Vagina (tissue), 2 donors: ENCODE results near the gene COL7A1. TPM values are rescaled to one million over a fixed set of nuclear protein-coding genes. Genes with fewer than 3 reads are reported as not detected.

Experiments used
- DNase-seq, 2 donors: peaks; one replicate each; pipeline ENCODE4 v3.0.0-alpha.2; 2017; ENCODE audit errors: extremely low spot score in 2 of 2
- H3K27ac ChIP-seq: fragments of 200-600 bp; sonication (generic); one replicate; pipeline ENCODE4 v1.5.1; 2019
- H3K27me3 ChIP-seq: fragments of 200-600 bp; sonication (generic); one replicate; pipeline ENCODE4 v1.5.1; 2019
- H3K36me3 ChIP-seq, 2 donors: fragments of 200-600 bp; sonication (generic); one replicate each; pipeline ENCODE4 v1.5.1; 2017 to 2019
- H3K4me1 ChIP-seq: fragments of 200-600 bp; sonication (generic); one replicate; pipeline ENCODE4 v1.5.1; 2019
- H3K4me3 ChIP-seq, 2 donors: fragments of 200-600 bp; sonication (generic); 1 replicate in 1 of 2; 2 replicates in 1 of 2; pipeline ENCODE4 v1.5.1; 2016 to 2019
- H3K9me3 ChIP-seq: fragments of 200-600 bp; sonication (generic); one replicate; pipeline ENCODE4 v1.5.1; 2019
- CTCF ChIP-seq, 3 experiments: fragments of 450-650 bp in 2 of 3; fragments of 200-600 bp in 1 of 3; sonication (generic) in 1 of 3; IDR thresholded peaks; one replicate each; pipeline ENCODE4 v1.5.1; 2017 to 2019; ENCODE audit warnings: antibody characterized with exemption in 3 of 3, mild to moderate bottlenecking in 2 of 3, moderate library complexity in 2 of 3
- POLR2A ChIP-seq, 2 donors: fragments of 450-650 bp; IDR thresholded peaks; one replicate each; pipeline ENCODE4 v1.6.1; 2017; ENCODE audit warnings: antibody characterized with exemption in 2 of 2, mild to moderate bottlenecking in 2 of 2, moderate library complexity in 2 of 2
- POLR2AphosphoS5 ChIP-seq, 2 donors: sonication (generic); formaldehyde crosslinking; IDR thresholded peaks; one replicate each; pipeline ENCODE4 v1.9.0; 2017; ENCODE audit warnings: antibody characterized with exemption in 2 of 2, mild to moderate bottlenecking in 2 of 2, low read depth in 1 of 2; ENCODE audit not compliant: insufficient read depth in 1 of 2
- intact Hi-C: fragments of 100-400 bp; cut with DNase I; formaldehyde crosslinking; loops from one replicate; pipeline ENCODE4 v1.15.1; 2023
- total RNA-seq: library from RNA; depleted of rRNA; stranded (reverse); fragments of >200 nt; gene quantifications from one replicate; pipeline ENCODE4 v1.2.3, GENCODE V29; 2016

COL7A1 gene
- total RNA-seq, 1 donor from 2014 or later, result 148 TPM

DNA sequence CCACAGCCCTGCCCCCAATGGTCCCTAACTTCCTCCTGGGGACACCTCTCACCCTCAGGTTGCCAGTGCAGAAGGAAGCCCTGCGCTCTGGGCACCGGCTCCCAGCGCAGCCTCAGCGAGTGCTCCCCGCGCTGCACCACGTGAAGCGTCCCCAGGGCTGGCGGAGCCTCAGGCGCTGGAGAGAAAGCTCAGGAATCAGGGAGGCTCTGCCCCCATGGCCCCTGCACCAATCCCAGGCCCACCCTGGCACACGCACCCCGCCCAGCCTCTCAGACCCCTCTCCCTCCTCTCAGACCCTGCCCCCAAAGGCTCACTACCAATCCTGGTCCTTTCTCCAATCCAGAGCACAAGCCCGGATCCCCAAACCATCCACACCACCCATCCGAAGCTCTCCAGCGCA is 6.9 kb downstream of the COL7A1 start:
- Histone ChIP-seq H3K27ac (no peak overlapping the region), H3K36me3 (peaks cover 0 to 34% of the 10 kb centered on the region in 2 donors), H3K4me3 (no peak overlapping the region), H3K9me3 (no peaks in the 10 kb centered on the region), H3K4me1 (peaks cover 5% of the 10 kb centered on the region), H3K27me3 (no peaks in the 10 kb centered on the region)
- DNase-seq, result no peak
- intact Hi-C loops, result no loop called here
- TF ChIP-seq POLR2A (IDR thresholded peaks at IDR 0.05) (no peak), CTCF (IDR thresholded peaks at IDR 0.05) (no peak), POLR2AphosphoS5 (IDR thresholded peaks at IDR 0.05; ENCODE audit: insufficient read depth in 1 of 2, low read depth in 1 of 2) (no peak)

GRCh38 chr3:48587686-48588085 is 7.4 kb downstream of the COL7A1 start:
- intact Hi-C loops, result no loop called here
- no peak overlapping the region for H3K27ac ChIP-seq
- no peak overlapping the region for H3K4me3 ChIP-seq
- H3K36me3 ChIP-seq, result peaks cover 0 to 37% of the 10 kb centered on the region in 2 donors
- H3K4me1 ChIP-seq, result peaks cover 3% of the 10 kb centered on the region
- TF ChIP-seq CTCF (IDR thresholded peaks at IDR 0.05) (no peak), POLR2AphosphoS5 (IDR thresholded peaks at IDR 0.05; ENCODE audit: insufficient read depth in 1 of 2, low read depth in 1 of 2) (no peak), POLR2A (IDR thresholded peaks at IDR 0.05) (no peak)
- H3K27me3 ChIP-seq, result no peaks in the 10 kb centered on the region
- H3K9me3 ChIP-seq, result no peaks in the 10 kb centered on the region
- DNase-seq, result no peak

DNA sequence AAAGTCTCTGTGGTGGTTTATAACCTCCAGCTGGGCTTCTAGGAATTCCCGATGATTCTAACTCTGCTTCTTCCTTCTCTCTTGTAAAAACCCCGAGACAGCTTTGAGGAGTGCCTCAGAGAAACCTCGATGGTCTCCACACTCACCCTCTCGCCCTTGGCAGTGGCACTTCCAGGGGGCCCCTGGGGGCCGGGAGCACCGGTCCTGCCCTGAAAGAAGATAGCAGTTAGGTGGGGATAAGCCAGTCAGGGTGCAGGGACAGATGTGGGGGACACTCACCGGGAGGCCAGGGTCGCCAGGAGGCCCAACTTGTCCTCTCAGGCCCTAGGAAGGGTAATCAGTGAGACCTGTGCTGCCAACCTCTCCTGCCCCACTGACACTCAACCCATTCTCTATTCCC is 9.7 kb downstream of the COL7A1 start:
- intact Hi-C loops, result no loop called here
- Histone ChIP-seq H3K36me3 (peaks cover 0 to 25% of the 10 kb centered on the region in 2 donors), H3K9me3 (no peaks in the 10 kb centered on the region), H3K4me3 (no peak overlapping the region), H3K27ac (no peak overlapping the region), H3K4me1 (no peaks in the 10 kb centered on the region), H3K27me3 (no peaks in the 10 kb centered on the region)
- TF ChIP-seq CTCF (IDR thresholded peaks at IDR 0.05), result no peak
- TF ChIP-seq POLR2A (IDR thresholded peaks at IDR 0.05), result no peak
- TF ChIP-seq POLR2AphosphoS5 (IDR thresholded peaks at IDR 0.05; ENCODE audit: insufficient read depth in 1 of 2, low read depth in 1 of 2), result no peak
- DNase-seq, result no peak

DNA sequence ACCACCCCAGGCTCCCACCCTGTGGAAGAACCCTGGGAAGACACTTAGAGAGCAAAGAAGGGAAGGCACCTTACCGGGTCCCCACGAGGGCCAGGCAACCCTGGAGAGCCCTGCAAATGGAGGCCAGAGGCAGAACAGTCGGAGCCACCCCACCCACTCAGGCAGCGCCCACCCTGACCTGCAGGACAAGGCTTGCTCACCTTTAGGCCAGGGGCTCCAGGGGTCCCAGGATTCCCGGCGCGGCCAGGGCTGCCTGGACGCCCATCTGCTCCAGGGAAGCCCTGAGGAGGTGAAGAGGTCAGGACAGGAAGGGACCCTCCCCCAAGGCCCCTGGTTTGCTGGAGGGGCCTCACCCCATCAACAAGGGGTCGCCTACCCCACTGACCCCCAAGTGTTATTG is 10.3 kb downstream of the COL7A1 start:
- no peaks in the 10 kb centered on the region for H3K27me3 ChIP-seq
- no peak for DNase-seq
- intact Hi-C loops, result no loop called here
- peaks cover 0 to 25% of the 10 kb centered on the region in 2 donors for H3K36me3 ChIP-seq
- H3K9me3 ChIP-seq, result no peaks in the 10 kb centered on the region
- no peak overlapping the region for H3K4me3 ChIP-seq
- no peaks in the 10 kb centered on the region for H3K4me1 ChIP-seq
- TF ChIP-seq POLR2A (IDR thresholded peaks at IDR 0.05) (no peak), POLR2AphosphoS5 (IDR thresholded peaks at IDR 0.05; ENCODE audit: insufficient read depth in 1 of 2, low read depth in 1 of 2) (no peak), CTCF (IDR thresholded peaks at IDR 0.05) (no peak)
- H3K27ac ChIP-seq, result no peak overlapping the region

GRCh38 chr3:48581621-48582481 is 13.3 kb downstream of the COL7A1 start:
- Histone ChIP-seq H3K9me3 (no peaks in the 10 kb centered on the region), H3K4me1 (no peaks in the 10 kb centered on the region), H3K27me3 (no peaks in the 10 kb centered on the region), H3K36me3 (peaks cover 0 to 28% of the 10 kb centered on the region in 2 donors), H3K4me3 (no peak overlapping the region), H3K27ac (no peak overlapping the region)
- intact Hi-C loops, result no loop called here
- no peak for DNase-seq
- TF ChIP-seq CTCF (IDR thresholded peaks at IDR 0.05) (no peak), POLR2AphosphoS5 (IDR thresholded peaks at IDR 0.05; ENCODE audit: insufficient read depth in 1 of 2, low read depth in 1 of 2) (no peak), POLR2A (IDR thresholded peaks at IDR 0.05) (no peak)
